GM08714 (cell line): ENCODE measurements around the gene UNC13B.
"Not testable (repeated sequence)": the region's sequence is repeated elsewhere in the genome, so short reads cannot be mapped to it uniquely, and the experiment has no call there.

Experiments
- H3K4me3 ChIP-seq: fragments of 200-500 bp; sonication (Bioruptor generic); 2 replicates; pipeline ENCODE4 v1.5.1; 2014; ENCODE audit warnings: mild to moderate bottlenecking, low read length, inconsistent platforms
- ZNF274 ChIP-seq: IDR thresholded peaks from 2 replicates; pipeline ENCODE4 v1.6.1; 2012; ENCODE audit warnings: mild to moderate bottlenecking, low read depth, low read length

UNC13B gene

DNA sequence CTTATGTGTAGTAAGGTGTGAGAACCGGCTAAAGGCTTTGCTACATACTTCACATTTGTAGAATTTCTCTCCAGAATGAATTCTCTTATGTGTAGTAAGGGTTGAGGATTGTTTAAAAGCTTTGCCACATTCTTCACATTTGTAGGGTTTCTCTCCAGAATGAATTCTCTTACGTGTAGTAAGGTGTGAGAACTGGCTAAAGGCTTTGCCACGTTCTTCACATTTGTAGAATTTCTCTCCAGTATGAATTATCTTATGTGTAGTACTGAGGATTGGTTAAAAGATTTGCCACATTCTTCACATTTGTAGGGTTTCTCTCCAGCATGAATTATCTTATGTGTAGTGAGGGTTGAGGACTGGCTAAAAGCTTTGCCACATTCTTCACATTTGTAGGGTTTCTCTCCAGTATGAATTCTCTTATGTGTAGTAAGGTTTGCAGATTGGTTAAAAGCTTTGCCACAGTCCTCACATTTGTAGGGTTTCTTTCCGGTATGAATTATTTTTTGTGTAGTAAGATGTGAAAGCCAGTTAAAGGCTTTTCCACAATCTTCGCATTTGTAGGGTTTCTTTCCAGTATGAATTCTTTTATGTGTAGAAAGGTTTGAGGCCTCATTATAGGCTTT lies 13.8 kb upstream of the UNC13B start:
- H3K4me3 ChIP-seq = not testable (repeated sequence)
- TF ChIP-seq ZNF274 = peak; percentile 24; the same call in 1 of the 2 replicates

DNA sequence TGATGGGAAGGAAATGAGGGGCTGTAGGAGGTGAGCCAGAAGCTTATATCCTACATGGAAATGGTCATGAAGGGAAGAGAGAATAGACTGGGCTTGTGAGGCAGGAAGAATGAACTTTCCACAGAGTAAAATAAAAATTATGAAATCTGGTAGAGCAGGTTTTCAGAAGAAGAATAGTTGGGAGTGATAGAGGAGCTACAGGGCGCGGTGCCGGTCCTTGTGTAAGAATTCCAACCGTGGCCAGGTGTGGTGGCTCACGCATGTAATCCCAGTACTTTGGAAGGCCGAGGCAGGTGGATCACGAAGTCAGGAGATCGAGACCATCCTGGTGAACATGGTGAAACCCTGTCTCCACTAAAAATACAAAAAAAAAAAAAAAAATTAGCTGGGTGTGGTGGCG lies 8.9 kb upstream of the UNC13B start:
- no peak overlapping the region for H3K4me3 ChIP-seq
- TF ChIP-seq ZNF274 = no peak

DNA sequence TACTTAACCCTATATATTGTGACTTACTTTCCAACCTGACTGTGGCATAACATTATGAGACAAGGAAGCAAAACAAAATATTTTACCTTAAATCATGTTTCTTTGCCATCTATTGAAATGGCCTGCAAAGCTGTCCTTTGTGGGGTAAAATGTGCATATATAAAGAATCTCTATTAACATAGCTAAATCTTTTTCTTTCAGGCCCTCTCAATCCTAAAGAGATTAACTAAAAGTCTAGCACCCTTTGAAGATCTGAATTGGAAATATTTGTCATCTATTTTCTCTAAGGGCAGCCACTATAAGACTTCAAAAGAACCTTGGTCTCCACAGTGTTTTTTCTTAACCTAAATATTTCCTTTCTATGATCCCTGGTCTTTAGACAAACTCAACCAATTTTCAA lies 5.0 kb upstream of the UNC13B start:
- TF ChIP-seq ZNF274 = no peak
- no peak overlapping the region for H3K4me3 ChIP-seq

DNA sequence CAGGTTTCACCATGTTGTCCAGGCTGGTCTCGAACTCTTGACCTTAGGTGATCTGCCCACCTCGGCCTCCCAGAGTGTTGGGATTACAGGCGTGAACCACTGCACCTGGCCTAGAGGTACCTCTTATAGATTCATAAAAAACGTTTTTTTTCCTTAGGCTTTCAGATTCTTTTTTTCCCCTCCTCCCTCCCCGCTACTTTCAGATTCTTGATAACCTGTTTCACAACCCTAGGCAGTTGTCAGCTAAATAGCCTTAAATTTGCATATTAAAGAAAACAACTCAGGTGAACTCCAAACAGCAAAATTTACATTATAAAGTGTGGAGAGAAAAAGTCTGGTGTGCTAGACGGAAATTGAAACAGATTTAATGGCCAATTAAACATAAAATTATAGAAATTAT lies 4.0 kb upstream of the UNC13B start:
- H3K4me3 ChIP-seq = not testable (repeated sequence)

DNA sequence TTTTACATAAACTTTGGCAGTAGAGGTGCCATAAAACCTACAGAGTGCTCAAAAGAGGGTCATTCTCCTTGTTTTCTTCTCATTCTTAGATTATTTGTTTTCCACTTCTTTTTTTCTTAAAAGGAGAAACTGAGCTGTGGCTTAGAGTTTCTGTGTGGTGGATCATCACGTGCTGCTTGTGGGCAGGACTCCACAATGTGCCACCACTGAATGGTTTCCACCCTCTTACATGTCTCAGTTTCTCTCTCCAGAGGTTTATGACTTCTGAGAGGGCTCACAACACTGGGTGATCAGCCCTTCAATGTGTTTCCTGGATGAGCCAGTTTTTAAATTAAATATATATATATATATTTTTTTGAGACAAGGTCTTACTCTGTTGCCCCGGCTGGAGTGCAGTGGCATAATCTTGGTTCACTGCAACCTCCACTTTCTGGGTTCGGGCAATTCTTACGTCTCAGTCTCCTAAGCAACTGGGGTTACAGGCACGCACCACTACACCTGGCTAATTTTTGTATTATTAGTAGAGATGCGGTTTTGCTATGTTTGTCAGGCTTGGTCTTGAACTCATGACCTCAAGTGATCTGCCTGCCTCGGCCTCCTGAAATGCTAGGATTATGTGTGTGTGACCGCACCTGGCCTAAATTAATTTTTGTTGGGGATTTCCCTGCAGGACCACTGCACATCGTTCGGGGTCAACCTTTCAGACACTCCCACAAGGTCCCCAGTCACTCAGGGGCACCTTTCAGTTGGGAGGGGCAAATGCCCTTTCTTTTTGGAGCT lies 3.1 kb upstream of the UNC13B start:
- no peak overlapping the region for H3K4me3 ChIP-seq
- no peak for TF ChIP-seq ZNF274

DNA sequence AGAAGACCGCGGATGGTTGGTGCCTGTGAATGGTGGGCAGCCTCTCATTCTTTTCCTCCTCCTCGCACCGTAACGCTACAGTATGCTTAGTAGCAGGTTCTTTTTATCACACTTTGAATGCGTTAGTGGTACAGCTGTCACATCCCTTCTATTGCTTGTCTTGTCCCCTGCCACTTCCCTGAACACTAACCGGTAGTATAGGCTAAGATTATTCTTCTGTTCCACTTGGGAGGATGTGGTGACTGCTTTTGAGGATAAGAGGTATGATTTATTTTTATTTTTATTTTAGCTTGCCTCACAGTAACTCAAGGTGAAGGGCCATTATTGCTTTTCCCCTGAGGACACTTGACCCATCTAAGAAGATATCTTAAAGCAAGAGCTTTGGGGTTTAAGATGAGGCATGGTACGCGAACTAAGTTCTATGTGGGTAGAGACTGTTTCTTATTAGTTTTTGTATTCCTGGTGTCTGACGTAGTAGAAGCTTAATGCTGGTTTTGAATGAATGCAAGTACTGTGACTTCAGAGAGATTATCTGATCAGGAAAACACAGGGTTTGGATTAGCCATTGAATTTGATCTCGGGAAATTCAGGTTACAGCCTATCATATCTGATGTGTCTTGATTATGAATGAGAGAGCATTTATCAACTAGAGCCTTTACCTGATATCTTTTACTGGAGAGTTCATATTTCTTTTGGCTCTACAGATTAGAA lies 951 bp downstream of the UNC13B start:
- H3K4me3 ChIP-seq = peak overlapping the region; percentile 49
- no peak for TF ChIP-seq ZNF274

DNA sequence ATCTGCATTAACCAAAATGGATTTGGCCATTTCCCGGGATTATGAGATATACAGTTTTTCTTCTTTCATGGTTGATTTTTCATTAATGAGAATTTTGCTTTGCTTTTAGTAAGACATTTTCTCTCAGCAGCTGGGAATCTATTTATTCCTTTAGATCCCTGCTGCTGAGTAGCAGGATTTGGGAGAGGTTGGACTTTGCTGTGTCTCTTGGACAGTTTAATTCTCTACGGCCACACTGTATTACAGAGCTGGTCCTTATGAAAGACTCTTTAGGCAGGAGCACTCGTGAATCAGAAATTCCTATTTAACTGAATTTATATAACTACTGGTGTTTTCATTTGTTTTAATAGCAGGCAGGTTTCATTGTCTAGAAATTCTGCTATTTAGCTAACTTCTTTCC lies 1.6 kb downstream of the UNC13B start:
- no peak for TF ChIP-seq ZNF274
- no peak overlapping the region for H3K4me3 ChIP-seq

DNA sequence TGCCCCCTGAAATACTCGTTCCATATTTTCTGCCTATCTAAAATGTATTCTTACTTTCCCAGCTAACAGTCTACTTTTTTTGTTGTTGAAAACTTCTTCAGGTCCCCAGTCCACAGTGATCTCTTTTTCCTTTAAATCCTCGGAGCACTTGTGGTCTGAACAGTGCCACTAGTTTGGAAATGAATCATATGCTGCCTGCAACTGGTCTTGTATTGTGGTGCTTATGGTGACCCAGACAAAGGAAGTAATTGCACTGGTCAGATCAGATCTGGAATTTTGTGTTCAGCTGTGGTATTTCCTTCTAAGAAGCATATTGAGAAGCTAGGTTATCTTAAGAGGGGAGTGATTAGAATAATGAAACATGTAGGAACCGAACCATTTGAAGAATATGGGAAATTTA lies 2.9 kb downstream of the UNC13B start:
- TF ChIP-seq ZNF274 = no peak
- no peak overlapping the region for H3K4me3 ChIP-seq

DNA sequence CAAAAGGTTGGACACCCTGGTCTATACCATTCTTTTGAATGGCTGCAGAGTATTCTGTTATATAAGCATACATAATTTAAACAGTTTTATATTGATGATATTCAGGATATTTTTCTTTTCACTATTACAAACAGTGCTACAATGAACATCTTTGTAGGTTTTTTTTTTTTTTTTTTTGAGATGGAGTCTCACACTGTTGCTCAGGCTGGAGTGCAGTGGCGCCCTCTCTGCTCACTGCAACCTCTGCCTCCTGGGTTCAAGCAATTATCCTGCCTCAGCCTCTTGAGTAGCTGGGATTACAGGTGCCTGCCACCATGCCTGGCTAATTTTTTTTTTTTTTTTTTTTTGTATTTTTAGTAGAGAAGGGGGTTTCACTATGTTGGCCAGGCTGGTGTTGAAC lies 5.6 kb downstream of the UNC13B start:
- not testable (repeated sequence) for H3K4me3 ChIP-seq

DNA sequence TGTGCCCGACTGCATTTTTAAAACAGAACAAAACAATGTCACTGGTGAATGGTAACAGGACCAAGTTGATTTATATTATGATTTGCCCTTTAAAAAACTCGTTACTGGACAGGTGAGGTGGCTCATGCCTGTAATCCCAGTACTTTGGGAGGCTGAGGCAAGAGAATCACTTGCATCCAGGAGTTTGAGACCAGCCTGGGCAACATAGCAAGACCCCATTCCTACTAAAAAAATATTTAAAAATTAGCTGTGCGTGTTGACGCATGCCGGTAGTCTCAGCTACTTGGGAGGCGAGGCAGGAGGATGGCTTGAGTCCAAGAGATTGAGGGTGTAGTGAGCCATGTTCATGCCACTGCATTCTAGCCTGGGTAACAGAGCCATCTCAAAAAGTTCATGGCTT lies 7.2 kb downstream of the UNC13B start:
- no peak for TF ChIP-seq ZNF274

DNA sequence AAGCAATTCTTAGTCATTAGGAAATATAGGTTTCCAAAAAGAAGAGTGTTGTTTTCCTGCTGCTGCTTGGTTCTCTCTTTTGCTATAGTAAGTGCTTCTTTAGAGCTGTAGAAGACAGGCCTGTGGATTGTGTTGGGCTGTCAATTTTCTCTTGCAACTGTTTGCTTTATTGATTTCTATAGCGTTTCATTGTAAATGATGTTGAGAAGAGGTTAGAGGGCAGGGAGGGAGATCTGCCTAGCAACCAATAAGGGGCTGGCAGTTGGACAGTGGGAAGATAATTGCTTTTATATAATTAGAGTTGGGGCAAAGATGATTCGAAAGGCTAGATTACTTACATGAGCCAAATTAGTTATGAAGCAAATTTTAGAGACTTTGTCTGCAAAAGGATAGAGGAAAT lies 11.1 kb downstream of the UNC13B start:
- H3K4me3 ChIP-seq = no peak overlapping the region
- no peak for TF ChIP-seq ZNF274

More for the DNA sequence above, 7.2 kb downstream of the UNC13B start:
- H3K4me3 ChIP-seq = no peak overlapping the region

DNA sequence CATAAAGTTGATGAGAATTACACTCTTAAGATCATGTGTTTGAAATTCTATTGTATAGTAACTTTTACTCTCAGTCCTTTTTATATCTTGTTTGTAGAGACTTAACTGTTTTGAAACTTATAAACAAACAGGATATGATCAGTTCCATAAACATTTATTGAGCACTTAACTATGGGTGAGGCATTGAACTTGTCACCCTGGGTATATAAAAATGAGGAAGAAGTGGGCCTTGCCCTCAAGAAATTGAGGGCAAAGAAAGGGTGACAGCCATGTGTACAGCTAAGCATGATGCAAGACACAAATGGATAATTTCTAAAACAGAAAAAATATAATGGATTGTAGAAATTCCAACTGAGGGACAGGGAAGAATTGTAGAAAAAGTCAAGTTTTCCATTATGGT lies 15.7 kb downstream of the UNC13B start:
- TF ChIP-seq ZNF274 = no peak
- H3K4me3 ChIP-seq = no peak overlapping the region

DNA sequence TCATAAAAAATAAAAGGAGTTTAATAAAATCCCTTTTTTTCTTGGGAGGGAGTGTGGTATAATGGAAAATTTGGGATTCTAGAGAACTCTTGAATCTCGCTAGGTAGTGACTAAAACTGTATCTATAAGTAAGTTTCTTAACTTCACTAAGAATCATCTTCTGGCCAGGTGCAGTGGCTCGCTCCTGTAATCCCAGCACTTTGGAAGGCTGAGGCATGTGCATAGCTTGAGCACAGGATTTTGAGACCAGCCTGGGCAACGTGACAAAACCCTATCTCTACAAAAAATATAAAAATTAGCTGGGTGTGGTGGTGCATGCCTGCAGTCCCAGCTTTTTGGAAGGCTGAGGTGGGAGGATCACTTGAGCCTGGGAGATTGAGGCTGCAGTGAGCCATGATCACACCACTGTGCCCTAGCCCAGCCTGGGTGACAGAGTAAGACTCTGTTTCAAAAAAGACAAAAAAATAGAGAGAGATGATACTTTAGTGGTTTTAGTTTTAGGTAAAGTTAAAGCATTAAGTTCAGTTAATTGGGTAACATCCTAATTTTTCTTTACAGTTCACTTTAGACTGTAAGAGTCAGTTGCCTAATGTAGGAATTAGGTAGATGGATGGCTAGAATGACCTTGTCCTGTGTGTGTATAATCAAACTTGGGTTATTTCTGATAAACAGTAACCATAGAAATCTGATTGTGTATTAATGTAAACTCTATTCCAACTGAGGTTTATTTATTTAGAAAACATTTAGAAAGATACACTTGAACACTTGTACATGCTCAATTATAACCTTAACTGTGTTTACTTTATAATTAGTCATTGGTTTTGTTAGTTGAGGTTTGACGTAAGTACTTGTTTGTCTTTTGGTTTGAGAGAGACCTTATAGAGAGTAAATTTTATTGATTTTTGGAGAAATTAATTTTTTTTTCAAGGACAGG lies 17.8 kb downstream of the UNC13B start:
- no peak overlapping the region for H3K4me3 ChIP-seq

DNA sequence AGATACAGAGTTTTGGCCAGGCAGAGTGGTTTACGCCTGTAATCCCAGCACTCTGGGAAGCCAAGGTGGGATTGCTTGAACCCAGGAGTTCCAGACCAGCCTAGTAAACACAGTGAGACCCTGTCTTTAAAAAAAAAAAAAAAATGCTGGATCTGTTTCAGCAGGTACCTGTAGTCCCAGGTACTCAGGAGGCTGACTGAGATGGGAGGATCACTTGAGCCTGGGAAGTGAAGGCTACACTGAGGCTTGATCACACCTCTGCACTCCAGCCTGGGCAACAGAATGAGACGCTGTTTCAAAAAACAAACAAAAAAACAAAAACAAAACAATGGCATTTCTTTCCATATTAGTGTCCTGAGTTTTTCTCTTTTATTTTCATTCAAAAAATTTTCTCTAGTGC lies 19.0 kb downstream of the UNC13B start:
- TF ChIP-seq ZNF274 = no peak
- H3K4me3 ChIP-seq = no peak overlapping the region

More for the DNA sequence above, 17.8 kb downstream of the UNC13B start:
- TF ChIP-seq ZNF274 = no peak

DNA sequence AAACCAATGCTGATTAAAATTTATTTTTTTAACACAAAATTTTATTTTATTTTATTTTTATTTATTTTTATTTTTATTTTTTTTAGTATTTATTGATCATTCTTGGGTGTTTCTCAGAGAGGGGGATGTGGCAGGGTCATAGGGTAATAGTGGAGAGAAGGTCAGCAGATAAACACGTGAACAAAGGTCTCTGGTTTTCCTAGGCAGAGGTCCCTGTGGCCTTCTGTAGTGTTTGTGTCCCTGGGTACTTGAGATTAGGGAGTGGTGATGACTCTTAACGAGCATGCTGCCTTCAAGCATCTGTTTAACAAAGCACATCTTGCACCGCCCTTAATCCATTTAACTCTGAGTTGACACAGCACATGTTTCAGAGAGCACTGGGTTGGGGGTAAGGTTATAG lies 20.6 kb downstream of the UNC13B start:
- not testable (repeated sequence) for H3K4me3 ChIP-seq

DNA sequence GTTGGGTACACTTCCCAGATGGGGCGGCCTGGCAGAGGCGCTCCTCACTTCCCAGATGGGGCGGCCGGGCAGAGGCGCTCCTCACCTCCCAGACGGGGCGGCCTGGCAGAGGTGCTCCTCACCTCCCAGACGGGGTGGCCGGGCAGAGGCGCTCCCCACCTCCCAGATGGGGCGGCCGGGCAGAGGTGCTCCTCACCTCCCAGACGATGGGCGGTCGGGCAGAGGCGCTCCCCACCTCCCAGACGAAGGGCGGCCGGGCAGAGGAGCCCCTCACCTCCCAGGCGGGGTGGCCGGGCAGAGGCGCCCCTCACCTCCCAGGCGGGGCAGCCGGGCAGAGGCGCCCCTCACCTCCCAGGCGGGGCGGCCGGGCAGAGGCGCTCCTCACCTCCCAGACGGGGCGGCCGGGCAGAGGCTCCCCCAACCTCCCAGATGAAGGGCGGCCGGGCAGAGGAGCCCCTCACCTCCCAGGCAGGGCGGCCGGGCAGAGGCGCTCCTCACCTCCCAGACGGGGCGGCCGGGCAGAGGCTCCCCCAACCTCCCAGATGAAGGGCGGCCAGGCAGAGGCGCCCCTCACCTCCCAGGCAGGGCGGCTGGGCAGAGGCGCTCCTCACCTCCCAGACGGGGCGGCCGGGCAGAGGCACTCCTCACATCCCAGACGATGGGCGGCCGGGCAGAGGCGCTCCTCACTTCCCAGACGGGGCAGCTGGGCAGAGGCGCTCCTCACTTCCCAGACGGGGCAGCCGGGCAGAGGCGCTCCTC lies 21.4 kb downstream of the UNC13B start:
- not testable (repeated sequence) for H3K4me3 ChIP-seq

DNA sequence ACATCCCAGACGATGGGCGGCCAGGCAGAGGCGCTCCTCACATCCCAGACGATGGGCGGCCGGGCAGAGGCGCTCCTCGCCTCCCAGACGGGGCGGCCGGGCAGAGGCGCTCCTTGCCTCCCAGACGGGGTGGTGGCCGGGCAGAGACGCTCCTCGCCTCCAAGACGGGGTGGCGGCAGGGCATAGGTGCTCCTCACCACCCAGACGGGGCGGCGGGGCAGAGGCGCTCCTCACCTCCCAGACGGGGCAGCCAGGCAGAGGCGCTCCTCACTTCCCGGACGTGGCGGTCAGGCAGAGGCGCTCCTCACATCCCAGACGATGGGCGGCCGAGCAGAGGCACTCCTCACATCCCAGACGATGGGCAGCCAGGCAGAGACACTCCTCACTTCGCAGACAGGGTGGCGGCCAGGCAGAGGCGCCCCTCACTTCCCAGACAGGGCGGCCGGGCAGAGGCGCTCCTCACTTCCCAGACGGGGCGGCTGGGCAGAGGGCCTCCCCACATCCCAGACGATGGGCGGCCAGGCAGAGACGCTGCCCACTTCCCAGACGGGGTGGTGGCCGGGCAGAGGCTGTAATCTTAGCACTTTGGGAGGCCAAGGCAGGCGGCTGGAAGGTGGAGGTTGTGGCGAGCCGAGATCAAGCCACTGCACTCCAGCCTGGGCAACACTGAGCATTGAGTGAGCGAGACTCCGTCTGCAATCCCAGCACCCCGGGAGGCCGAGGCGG lies 22.1 kb downstream of the UNC13B start:
- not testable (repeated sequence) for H3K4me3 ChIP-seq
